Measurements from ENCODE around the gene NFKB1. TPM values are rescaled to one million over a fixed set of nuclear protein-coding genes. Genes with fewer than 3 reads are reported as not detected.

The NFKB1 gene
- total and polyA plus RNA-seq, 2 experiments from 2014 or later: 15.5 to 26.6 TPM

- Histone ChIP-seq H3K4me1 (ENCODE audit: low read depth) (no peaks in the 10 kb centered on the region), H3K27me3 (no peaks in the 10 kb centered on the region), H3K9me3 (ENCODE audit: low read depth) (no peaks in the 10 kb centered on the region), H3K36me3 (no peaks in the 10 kb centered on the region), H3K27ac (no peak overlapping the region), H3K4me3 (no peak overlapping the region)
- TF ChIP-seq, protein P1, sequence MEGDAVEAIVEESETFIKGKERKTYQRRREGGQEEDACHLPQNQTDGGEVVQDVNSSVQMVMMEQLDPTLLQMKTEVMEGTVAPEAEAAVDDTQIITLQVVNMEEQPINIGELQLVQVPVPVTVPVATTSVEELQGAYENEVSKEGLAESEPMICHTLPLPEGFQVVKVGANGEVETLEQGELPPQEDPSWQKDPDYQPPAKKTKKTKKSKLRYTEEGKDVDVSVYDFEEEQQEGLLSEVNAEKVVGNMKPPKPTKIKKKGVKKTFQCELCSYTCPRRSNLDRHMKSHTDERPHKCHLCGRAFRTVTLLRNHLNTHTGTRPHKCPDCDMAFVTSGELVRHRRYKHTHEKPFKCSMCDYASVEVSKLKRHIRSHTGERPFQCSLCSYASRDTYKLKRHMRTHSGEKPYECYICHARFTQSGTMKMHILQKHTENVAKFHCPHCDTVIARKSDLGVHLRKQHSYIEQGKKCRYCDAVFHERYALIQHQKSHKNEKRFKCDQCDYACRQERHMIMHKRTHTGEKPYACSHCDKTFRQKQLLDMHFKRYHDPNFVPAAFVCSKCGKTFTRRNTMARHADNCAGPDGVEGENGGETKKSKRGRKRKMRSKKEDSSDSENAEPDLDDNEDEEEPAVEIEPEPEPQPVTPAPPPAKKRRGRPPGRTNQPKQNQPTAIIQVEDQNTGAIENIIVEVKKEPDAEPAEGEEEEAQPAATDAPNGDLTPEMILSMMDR (IDR thresholded peaks at IDR 0.05; ENCODE audit: low read depth, low read length): no peak
- no peak for DNase-seq (ENCODE audit: low read depth in 1 of 2, low spot score in 1 of 2)
These were observed 16.6 kb downstream of the NFKB1 start for GRCh38 chr4:102517753-102518152.

GRCh38 chr4:102518703-102519131 is 17.6 kb downstream of the NFKB1 start:
- H3K27me3 ChIP-seq: no peaks in the 10 kb centered on the region

DNA sequence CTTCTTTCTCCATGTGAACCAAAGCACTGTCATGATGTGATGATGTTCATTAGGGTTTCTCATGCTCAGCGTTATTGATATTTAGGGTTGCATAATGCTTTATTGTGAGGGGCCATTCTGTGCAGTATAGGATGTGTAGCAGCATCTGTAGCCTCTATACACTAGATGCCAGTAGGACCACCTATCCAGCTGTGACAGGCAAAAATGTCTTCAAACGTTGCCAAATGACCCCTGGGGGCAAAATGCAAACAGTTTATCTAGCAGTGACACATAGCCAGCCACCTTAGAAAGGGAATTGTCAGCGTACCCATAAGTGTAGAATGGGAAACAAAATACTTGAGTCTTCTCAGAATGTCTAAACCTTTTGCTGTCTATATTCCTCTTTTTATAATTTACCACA is 18.8 kb downstream of the NFKB1 start:
- H3K27ac ChIP-seq: no peak overlapping the region
- H3K27me3 ChIP-seq: no peaks in the 10 kb centered on the region
- H3K4me1 ChIP-seq (ENCODE audit: low read depth): no peaks in the 10 kb centered on the region
- TF ChIP-seq, protein P1 (IDR thresholded peaks at IDR 0.05; ENCODE audit: low read depth, low read length): no peak
- H3K4me3 ChIP-seq: no peak overlapping the region
- DNase-seq (ENCODE audit: low read depth in 1 of 2, low spot score in 1 of 2): no peak
- no peaks in the 10 kb centered on the region for H3K9me3 ChIP-seq (ENCODE audit: low read depth)
- H3K36me3 ChIP-seq: no peaks in the 10 kb centered on the region

More at GRCh38 chr4:102518703-102519131, 17.6 kb downstream of the NFKB1 start:
- H3K9me3 ChIP-seq (ENCODE audit: low read depth): no peaks in the 10 kb centered on the region
- H3K4me3 ChIP-seq: no peak overlapping the region
- TF ChIP-seq, protein P1 (IDR thresholded peaks at IDR 0.05; ENCODE audit: low read depth, low read length): no peak
- no peak for DNase-seq (ENCODE audit: low read depth in 1 of 2, low spot score in 1 of 2)
- H3K27ac ChIP-seq: no peak overlapping the region
- no peaks in the 10 kb centered on the region for H3K4me1 ChIP-seq (ENCODE audit: low read depth)
- H3K36me3 ChIP-seq: no peaks in the 10 kb centered on the region

- H3K4me3 ChIP-seq: no peak overlapping the region
- no peaks in the 10 kb centered on the region for H3K4me1 ChIP-seq (ENCODE audit: low read depth)
- TF ChIP-seq, protein P1 (IDR thresholded peaks at IDR 0.05; ENCODE audit: low read depth, low read length): no peak
- no peak overlapping the region for H3K27ac ChIP-seq
- no peaks in the 10 kb centered on the region for H3K36me3 ChIP-seq
- no peak for DNase-seq (ENCODE audit: low read depth in 1 of 2, low spot score in 1 of 2)
- H3K9me3 ChIP-seq (ENCODE audit: low read depth): no peaks in the 10 kb centered on the region
- H3K27me3 ChIP-seq: no peaks in the 10 kb centered on the region
These were observed 20.4 kb downstream of the NFKB1 start for GRCh38 chr4:102521570-102521969.

DNA sequence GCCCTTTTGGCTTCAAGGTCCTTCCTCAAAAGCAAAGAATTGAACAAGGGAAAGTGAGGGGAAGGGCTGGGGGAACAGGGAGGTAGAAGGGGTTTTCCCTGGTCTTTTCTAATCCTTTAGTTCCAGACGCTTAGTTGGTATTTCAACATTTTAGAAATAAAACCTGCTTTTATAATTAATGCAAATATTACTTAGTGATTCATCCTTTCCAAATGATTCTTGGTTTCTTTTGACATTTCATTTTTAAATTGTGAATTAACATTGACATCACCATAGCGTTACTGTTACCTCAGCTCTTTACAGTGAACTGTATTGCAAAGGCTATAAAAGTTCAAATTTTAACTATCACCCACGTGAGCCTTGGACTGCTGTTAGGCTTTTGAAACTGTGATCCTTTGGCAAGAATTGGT is 20.9 kb downstream of the NFKB1 start:
- TF ChIP-seq, protein P1 (IDR thresholded peaks at IDR 0.05; ENCODE audit: low read depth, low read length): no peak
- Histone ChIP-seq H3K36me3 (no peaks in the 10 kb centered on the region), H3K4me1 (ENCODE audit: low read depth) (no peaks in the 10 kb centered on the region), H3K27ac (no peak overlapping the region), H3K4me3 (no peak overlapping the region), H3K27me3 (no peaks in the 10 kb centered on the region), H3K9me3 (ENCODE audit: low read depth) (no peaks in the 10 kb centered on the region)
- DNase-seq (ENCODE audit: low read depth in 1 of 2, low spot score in 1 of 2): no peak

DNA sequence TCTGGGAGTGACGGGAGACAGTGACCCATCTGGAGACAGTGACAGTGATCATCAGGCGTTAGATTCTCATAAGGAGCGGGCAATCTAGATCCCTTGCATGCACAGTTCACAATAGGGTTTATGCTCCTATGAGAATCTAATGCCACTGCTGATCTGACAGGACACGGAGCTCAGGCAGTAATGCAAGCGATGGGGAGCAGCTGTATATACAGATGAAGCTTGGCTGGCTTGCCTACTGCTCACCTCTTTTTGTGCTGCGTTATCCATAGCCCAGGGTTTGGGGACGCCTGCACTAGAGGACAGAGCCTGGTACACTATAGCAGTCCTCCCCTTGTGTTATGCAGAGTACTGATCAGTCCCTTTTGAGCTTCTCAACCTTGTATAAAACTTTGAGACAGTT is 23.5 kb downstream of the NFKB1 start:
- TF ChIP-seq, protein P1 (IDR thresholded peaks at IDR 0.05; ENCODE audit: low read depth, low read length): no peak
- H3K27me3 ChIP-seq: no peaks in the 10 kb centered on the region
- DNase-seq (ENCODE audit: low read depth in 1 of 2, low spot score in 1 of 2): no peak
- no peaks in the 10 kb centered on the region for H3K36me3 ChIP-seq
- H3K4me1 ChIP-seq (ENCODE audit: low read depth): no peaks in the 10 kb centered on the region
- no peaks in the 10 kb centered on the region for H3K9me3 ChIP-seq (ENCODE audit: low read depth)
- no peak overlapping the region for H3K27ac ChIP-seq
- no peak overlapping the region for H3K4me3 ChIP-seq
